Spleen (tissue), 11 donors: Measurements from ENCODE around the gene CLEC4M. TPM values are rescaled to one million over a fixed set of nuclear protein-coding genes. Genes with fewer than 3 reads are reported as not detected.
"Not testable (repeated sequence)": the region's sequence is repeated elsewhere in the genome, so short reads cannot be mapped to it uniquely, and the experiment has no call there.

Experiments used
- DNase-seq: peaks from one replicate; pipeline ENCODE4 v3.0.0-alpha.2; 2020
- H3K27ac ChIP-seq, 8 donors: fragments of 200-600 bp; sonication (generic) in 7 of 8; 1 replicate in 4 of 8; 2 replicates in 4 of 8; pipeline versions ENCODE4 v1.5.0 to v1.8.0; 2016 to 2021; ENCODE audit warnings: inconsistent platforms in 4 of 8, mild to moderate bottlenecking in 4 of 8, moderate library complexity in 1 of 8
- H3K27me3 ChIP-seq, 7 donors: fragments of 200-600 bp; sonication (generic) in 6 of 7; replicated peaks in 1 of 7; 1 replicate in 4 of 7; 2 replicates in 3 of 7; pipeline versions ENCODE4 v1.5.0 to v1.8.0; 2016 to 2021; ENCODE audit warnings: inconsistent platforms in 3 of 7, mild to moderate bottlenecking in 1 of 7
- H3K36me3 ChIP-seq, 6 donors: fragments of 200-600 bp; sonication (generic) in 5 of 6; 1 replicate in 4 of 6; 2 replicates in 2 of 6; pipeline versions ENCODE4 v1.5.0 to v1.8.0; 2016 to 2021; ENCODE audit warnings: inconsistent platforms in 2 of 6
- H3K4me1 ChIP-seq, 6 donors: fragments of 200-600 bp; sonication (generic) in 5 of 6; 1 replicate in 3 of 6; 2 replicates in 3 of 6; pipeline versions ENCODE4 v1.5.0 to v1.8.0; 2016 to 2021; ENCODE audit warnings: inconsistent platforms in 3 of 6
- H3K4me3 ChIP-seq, 8 donors: fragments of 200-600 bp; sonication (generic) in 7 of 8; 1 replicate in 4 of 8; 2 replicates in 4 of 8; pipeline versions ENCODE4 v1.5.0 to v1.8.0; 2016 to 2021; ENCODE audit warnings: inconsistent platforms in 4 of 8, mild to moderate bottlenecking in 4 of 8, moderate library complexity in 2 of 8
- H3K9me3 ChIP-seq, 8 donors: fragments of 200-600 bp; sonication (generic) in 7 of 8; 1 replicate in 4 of 8; 2 replicates in 4 of 8; pipeline versions ENCODE4 v1.5.0 to v1.8.0; 2016 to 2021; ENCODE audit warnings: inconsistent platforms in 4 of 8
- CTCF ChIP-seq, 11 experiments: fragments of 200-600 bp in 7 of 11; fragments of 450-650 bp in 4 of 11; sonication (generic) in 4 of 11; IDR thresholded peaks in 8 of 11; conservative IDR thresholded peaks in 3 of 11; 1 replicate in 7 of 11; 2 replicates in 4 of 11; pipeline versions ENCODE4 v1.4.0 to v1.8.0; 2016 to 2021; ENCODE audit warnings: antibody characterized with exemption in 11 of 11, inconsistent platforms in 4 of 11, mild to moderate bottlenecking in 1 of 11
- POLR2A ChIP-seq, 3 donors: fragments of 450-650 bp; IDR thresholded peaks; one replicate each; pipeline ENCODE4 v1.5.1; 2017; ENCODE audit warnings: antibody characterized with exemption in 3 of 3, mild to moderate bottlenecking in 1 of 3
- POLR2AphosphoS5 ChIP-seq, 3 donors: sonication (generic); formaldehyde crosslinking; IDR thresholded peaks; one replicate each; pipeline ENCODE4 v1.5.1; 2017; ENCODE audit warnings: antibody characterized with exemption in 3 of 3
- WGBS, 5 donors: extraction: QIAGEN DNeasy Blood & Tissue Kit in 3 of 5; methylation state at CpG; one replicate each; pipeline versions ENCODE4 v1.1.5 to v1.1.7; 2013 to 2018; 5-methylcytosine and 5-hydroxymethylcytosine counted together
- intact Hi-C: fragments of 100-400 bp; cut with DNase I; formaldehyde crosslinking; loops from one replicate; pipeline ENCODE4 v1.15.0; 2023; ENCODE audit warnings: low total_unique reads
- polyA plus RNA-seq, 3 donors: library from polyadenylated mRNA; stranded (reverse); fragments of 200-250 nt; gene quantifications; one replicate each; pipeline ENCODE4 v1.2.1, GENCODE V29; 2013
- total RNA-seq, 7 donors: library from RNA; depleted of rRNA in 3 of 7; stranded (reverse); fragments of >200 nt in 3 of 7; fragmentation: NEBNext Ultra II Directional in 4 of 7; extraction: Animal tissue kit (Norgen Biotek cat#: 25700) in 4 of 7; gene quantifications; one replicate each; pipeline versions ENCODE4 v1.1.0 to v1.2.1, GENCODE V29; 2016 to 2021
- donor health status: healthy with polysubstance abuse.
- donor health status: DM: no; HTN: no; CAD: no; lungs with moderate emphysema.
- donor health status: DM: no; HTN: no; CAD: no.
- donor health status: Bipolar disorder and iron deficiency.
- donor health status: healthy.
- donor health status: DM: no; HTN: no; CAD: no.
- donor health status: DM: yes; HTN: yes; CAD: no.

The CLEC4M gene
- total and polyA plus RNA-seq, 10 donors, result 0.12 to 3.3 (median 0.57) TPM; not detected in 6

- Histone ChIP-seq H3K4me3 (peak overlapping the region in 1 of 8 donors; percentile 44), H3K27me3 (peaks cover 0 to 30% (median 0%) of the 10 kb centered on the region in 7 donors), H3K9me3 (peaks cover 0 to 62% (median 50%) of the 10 kb centered on the region in 8 donors), H3K36me3 (no peaks in the 10 kb centered on the region), H3K27ac (peak overlapping the region in 2 of 8 donors; percentile 22 to 55), H3K4me1 (peaks cover 0 to 14% (median 8%) of the 10 kb centered on the region in 6 donors)
- WGBS, 5 donors, result 17 to 29% (median 25%) methylated on average over 10 of the region's 10 CpGs
- intact Hi-C loops, result no loop called here
- no peak for TF ChIP-seq POLR2A (IDR thresholded peaks at IDR 0.05)
- TF ChIP-seq CTCF (IDR thresholded peaks at IDR 0.05 in 8 of 11, conservative IDR thresholded peaks at IDR 0.05 in 3 of 11), result no peak
- no peak for TF ChIP-seq POLR2AphosphoS5 (IDR thresholded peaks at IDR 0.05)
- peak; percentile 81 for DNase-seq
These were observed 52.3 kb downstream of the CLEC4M start for GRCh38 chr19:7815325-7815724.

GRCh38 chr19:7816040-7816439, 53.0 kb downstream of the CLEC4M start:
- DNase-seq, H3K36me3 ChIP-seq, H3K4me3 ChIP-seq, H3K27ac ChIP-seq, intact Hi-C loops: not testable (repeated sequence)
- peaks cover 0 to 14% (median 8%) of the 10 kb centered on the region in 6 donors for H3K4me1 ChIP-seq
- WGBS, 5 donors, result 90 to 96% (median 91%) methylated on average over 3 of the region's 3 CpGs
- H3K27me3 ChIP-seq, result peaks cover 0 to 36% (median 0%) of the 10 kb centered on the region in 7 donors
- H3K9me3 ChIP-seq, result peaks cover 0 to 55% (median 43%) of the 10 kb centered on the region in 8 donors

GRCh38 chr19:7817801-7818200, 54.8 kb downstream of the CLEC4M start:
- TF ChIP-seq CTCF (IDR thresholded peaks at IDR 0.05 in 8 of 11, conservative IDR thresholded peaks at IDR 0.05 in 3 of 11) (no peak), POLR2A (IDR thresholded peaks at IDR 0.05) (no peak), POLR2AphosphoS5 (IDR thresholded peaks at IDR 0.05) (no peak)
- intact Hi-C loops, result no loop called here
- no peak overlapping the region for H3K4me3 ChIP-seq
- H3K27me3 ChIP-seq, result peaks cover 0 to 49% (median 0%) of the 10 kb centered on the region in 7 donors
- WGBS, 5 donors, result 76 to 100% (median 85%) methylated on average over 1 of the region's 1 CpG
- H3K4me1 ChIP-seq, result peaks cover 0 to 14% (median 8%) of the 10 kb centered on the region in 6 donors
- no peak for DNase-seq
- no peaks in the 10 kb centered on the region for H3K36me3 ChIP-seq
- peaks cover 0 to 37% (median 26%) of the 10 kb centered on the region in 8 donors for H3K9me3 ChIP-seq
- no peak overlapping the region for H3K27ac ChIP-seq

GRCh38 chr19:7818806-7819205, 55.8 kb downstream of the CLEC4M start:
- H3K27me3 ChIP-seq, result peaks cover 0 to 49% (median 0%) of the 10 kb centered on the region in 7 donors
- peaks cover 0 to 35% (median 25%) of the 10 kb centered on the region in 8 donors for H3K9me3 ChIP-seq
- 45 to 86% (median 63%) methylated on average over 2 of the region's 2 CpGs for WGBS, 5 donors
- intact Hi-C loops, result no loop called here
- no peak for DNase-seq
- TF ChIP-seq POLR2A (IDR thresholded peaks at IDR 0.05) (no peak), POLR2AphosphoS5 (IDR thresholded peaks at IDR 0.05) (no peak), CTCF (IDR thresholded peaks at IDR 0.05 in 8 of 11, conservative IDR thresholded peaks at IDR 0.05 in 3 of 11) (no peak)
- H3K36me3 ChIP-seq, result no peaks in the 10 kb centered on the region
- no peak overlapping the region for H3K27ac ChIP-seq
- H3K4me3 ChIP-seq, result no peak overlapping the region
- peaks cover 0 to 14% (median 8%) of the 10 kb centered on the region in 6 donors for H3K4me1 ChIP-seq

Other genes starting within 250 kb of the CLEC4M start
- 10 to 100 TPM; 22.8 to 50.5 (median 43.6) TPM for gene ZNF358, start 247.1 kb upstream of the CLEC4M start, total RNA-seq
- gene ZNF358, start 247.1 kb upstream of the CLEC4M start, polyA plus RNA-seq, result 10 to 100 TPM; 23.8 to 44.6 (median 30.6) TPM
- gene MCOLN1, start 240.6 kb upstream of the CLEC4M start, total RNA-seq, result 100 to 1,000 TPM in 6 of 7 donors, 10 to 100 TPM in 1; 76.9 to 166 (median 131) TPM
- 100 to 1,000 TPM in 1 of 3 donors, 10 to 100 TPM in 2; 25.1 to 106 (median 68.5) TPM for gene MCOLN1, start 240.6 kb upstream of the CLEC4M start, polyA plus RNA-seq
- 100 to 1,000 TPM; 125 to 225 (median 151) TPM for gene PNPLA6, start 227.5 kb upstream of the CLEC4M start, total RNA-seq
- gene PNPLA6, start 227.5 kb upstream of the CLEC4M start, polyA plus RNA-seq, result 100 to 1,000 TPM in 2 of 3 donors, 10 to 100 TPM in 1; 51.0 to 142 (median 130) TPM
- gene CAMSAP3, start 167.4 kb upstream of the CLEC4M start, total RNA-seq, result 1 to 10 TPM in 3 of 7 donors, under 1 TPM in 4; 0.28 to 1.5 (median 0.85) TPM
- under 1 TPM; 0.52 to 0.77 (median 0.76) TPM for gene CAMSAP3, start 167.4 kb upstream of the CLEC4M start, polyA plus RNA-seq
- gene XAB2, start 133.7 kb upstream of the CLEC4M start, total RNA-seq, result 10 to 100 TPM; 37.2 to 52.2 (median 41.4) TPM
- gene XAB2, start 133.7 kb upstream of the CLEC4M start, polyA plus RNA-seq, result 10 to 100 TPM; 31.8 to 49.0 (median 48.3) TPM
- 10 to 100 TPM in 6 of 7 donors, 1 to 10 TPM in 1; 8.7 to 94.5 (median 77.3) TPM for gene PET100, start 133.4 kb upstream of the CLEC4M start, total RNA-seq
- 100 to 1,000 TPM; 111 to 130 (median 125) TPM for gene PET100, start 133.4 kb upstream of the CLEC4M start, polyA plus RNA-seq
- gene PCP2, start 129.5 kb upstream of the CLEC4M start, total RNA-seq, result 1 to 10 TPM in 6 of 7 donors, not detected in 1; 1.5 to 2.7 (median 2.0) TPM
- gene PCP2, start 129.5 kb upstream of the CLEC4M start, polyA plus RNA-seq, result 1 to 10 TPM; 2.5 to 5.9 (median 3.5) TPM
- gene STXBP2, start 126.1 kb upstream of the CLEC4M start, total RNA-seq, result 100 to 1,000 TPM; 144 to 455 (median 185) TPM
- 100 to 1,000 TPM in 1 of 3 donors, 10 to 100 TPM in 2; 58.8 to 198 (median 94.4) TPM for gene STXBP2, start 126.1 kb upstream of the CLEC4M start, polyA plus RNA-seq
- gene RETN, start 94.2 kb upstream of the CLEC4M start, total RNA-seq, result 10 to 100 TPM in 4 of 7 donors, 1 to 10 TPM in 3; 5.4 to 44.0 (median 12.4) TPM
- 10 to 100 TPM; 26.0 to 60.6 (median 51.1) TPM for gene RETN, start 94.2 kb upstream of the CLEC4M start, polyA plus RNA-seq
- gene MCEMP1, start 86.2 kb upstream of the CLEC4M start, total RNA-seq, result 10 to 100 TPM; 12.9 to 95.6 (median 28.7) TPM
- gene MCEMP1, start 86.2 kb upstream of the CLEC4M start, polyA plus RNA-seq, result 10 to 100 TPM in 2 of 3 donors, 1 to 10 TPM in 1; 3.9 to 23.7 (median 11.7) TPM
- 10 to 100 TPM; 47.2 to 88.5 (median 77.4) TPM for gene TRAPPC5, start 82.4 kb upstream of the CLEC4M start, total RNA-seq
- 100 to 1,000 TPM in 2 of 3 donors, 10 to 100 TPM in 1; 94.3 to 159 (median 128) TPM for gene TRAPPC5, start 82.4 kb upstream of the CLEC4M start, polyA plus RNA-seq
- 100 to 1,000 TPM in 1 of 7 donors, 10 to 100 TPM in 6; 26.4 to 121 (median 47.0) TPM for gene FCER2, start 61.1 kb upstream of the CLEC4M start, total RNA-seq
- gene FCER2, start 61.1 kb upstream of the CLEC4M start, polyA plus RNA-seq, result 100 to 1,000 TPM in 2 of 3 donors, 10 to 100 TPM in 1; 48.0 to 108 (median 105) TPM
- 1 to 10 TPM in 3 of 7 donors, under 1 TPM in 3, not detected in 1; 0.34 to 4.0 (median 0.88) TPM for gene CLEC4G, start 31.1 kb upstream of the CLEC4M start, total RNA-seq
- 1 to 10 TPM in 2 of 3 donors, under 1 TPM in 1; 0.50 to 1.3 (median 1.0) TPM for gene CLEC4G, start 31.1 kb upstream of the CLEC4M start, polyA plus RNA-seq
- 10 to 100 TPM in 2 of 7 donors, 1 to 10 TPM in 5; 1.1 to 22.2 (median 2.2) TPM for gene CD209, start 15.7 kb upstream of the CLEC4M start, total RNA-seq
- under 1 TPM; 0.42 to 0.56 (median 0.46) TPM for gene CD209, start 15.7 kb upstream of the CLEC4M start, polyA plus RNA-seq
- gene EVI5L, start 67.0 kb downstream of the CLEC4M start, total RNA-seq, result 10 to 100 TPM in 5 of 7 donors, 1 to 10 TPM in 2; 8.6 to 22.8 (median 13.8) TPM
- gene EVI5L, start 67.0 kb downstream of the CLEC4M start, polyA plus RNA-seq, result 1 to 10 TPM; 3.7 to 9.3 (median 3.7) TPM
- under 1 TPM in 4 of 7 donors, not detected in 3; 0.09 to 0.43 (median 0.21) TPM for gene PRR36, start 111.1 kb downstream of the CLEC4M start, total RNA-seq
- gene PRR36, start 111.1 kb downstream of the CLEC4M start, polyA plus RNA-seq, result under 1 TPM; 0.02 to 0.06 (median 0.06) TPM
- gene LRRC8E, start 125.3 kb downstream of the CLEC4M start, total RNA-seq, result under 1 TPM in 1 of 7 donors, not detected in 6; 0.37 TPM
- gene LRRC8E, start 125.3 kb downstream of the CLEC4M start, polyA plus RNA-seq, result under 1 TPM in 1 of 3 donors, not detected in 2; 0.08 TPM
- 10 to 100 TPM; 19.5 to 41.3 (median 32.9) TPM for gene MAP2K7, start 140.6 kb downstream of the CLEC4M start, total RNA-seq
- gene MAP2K7, start 140.6 kb downstream of the CLEC4M start, polyA plus RNA-seq, result 10 to 100 TPM; 12.4 to 44.3 (median 18.9) TPM
- not detected for gene TGFBR3L, start 151.6 kb downstream of the CLEC4M start, total RNA-seq
- gene TGFBR3L, start 151.6 kb downstream of the CLEC4M start, polyA plus RNA-seq, result under 1 TPM in 1 of 3 donors, not detected in 2; 0.11 TPM
- gene SNAPC2, start 157.1 kb downstream of the CLEC4M start, total RNA-seq, result 10 to 100 TPM; 13.8 to 23.9 (median 17.7) TPM
- 10 to 100 TPM; 13.1 to 23.0 (median 19.3) TPM for gene SNAPC2, start 157.1 kb downstream of the CLEC4M start, polyA plus RNA-seq
- gene CTXN1, start 162.9 kb downstream of the CLEC4M start, total RNA-seq, result 1 to 10 TPM; 1.2 to 4.4 (median 2.1) TPM
- under 1 TPM; 0.11 to 0.96 (median 0.64) TPM for gene CTXN1, start 162.9 kb downstream of the CLEC4M start, polyA plus RNA-seq
- gene TIMM44, start 180.4 kb downstream of the CLEC4M start, total RNA-seq, result 10 to 100 TPM; 33.2 to 94.9 (median 63.5) TPM
- gene TIMM44, start 180.4 kb downstream of the CLEC4M start, polyA plus RNA-seq, result 10 to 100 TPM; 37.4 to 67.3 (median 66.0) TPM
- gene ELAVL1, start 242.4 kb downstream of the CLEC4M start, total RNA-seq, result 10 to 100 TPM; 28.2 to 66.7 (median 52.9) TPM
- gene ELAVL1, start 242.4 kb downstream of the CLEC4M start, polyA plus RNA-seq, result 10 to 100 TPM; 13.5 to 21.2 (median 18.9) TPM